HFFc6 (cell line): ENCODE measurements around the gene FKBP8. TPM values are rescaled to one million over a fixed set of nuclear protein-coding genes. Genes with fewer than 3 reads are reported as not detected.

Source experiments
- DNase-seq: peaks from one replicate; pipeline ENCODE4 v3.0.0-alpha.2; 2018
- H3K27ac Mint-ChIP-seq: 2 replicates; pipeline ENCODE4 v1.8.0; 2020; ENCODE audit warnings: mild to moderate bottlenecking, mixed read lengths
- H3K27me3 Mint-ChIP-seq: 2 replicates; pipeline ENCODE4 v1.8.0; 2021; ENCODE audit warnings: mild to moderate bottlenecking, moderate library complexity, mixed read lengths; ENCODE audit not compliant: insufficient read depth
- H3K36me3 Mint-ChIP-seq: 2 replicates; pipeline ENCODE4 v1.8.0; 2021; ENCODE audit warnings: low read depth, mixed read lengths
- H3K4me1 Mint-ChIP-seq: 2 replicates; pipeline ENCODE4 v1.8.0; 2020; ENCODE audit warnings: low read depth, mixed read lengths
- H3K4me3 Mint-ChIP-seq: 2 replicates; pipeline ENCODE4 v1.8.0; 2020; ENCODE audit warnings: mild to moderate bottlenecking, moderate library complexity, mixed read lengths
- H3K9me3 Mint-ChIP-seq: 2 replicates; pipeline ENCODE4 v1.8.0; 2020; ENCODE audit warnings: mild to moderate bottlenecking, mixed read lengths
- total RNA-seq, 6 experiments: library from RNA; stranded (reverse); fragmentation: NEBNext Ultra II Directional; extraction: Animal tissue kit (Norgen Biotek cat#: 25700); gene quantifications; 2 replicates in 1 of 6; 3 replicates in 5 of 6; pipeline ENCODE4 v1.2.3, GENCODE V29; 2021
- TF ChIP-seq, protein P1 (sequence below): fragments of 200-600 bp; sonication (generic); IDR thresholded peaks from 2 replicates; pipeline ENCODE4 v1.5.0; 2021; ENCODE audit warnings: antibody characterized with exemption, mild to moderate bottlenecking

Gene FKBP8
- total RNA-seq, 6 experiments from 2014 or later = 229 to 284 (median 241) TPM

DNA sequence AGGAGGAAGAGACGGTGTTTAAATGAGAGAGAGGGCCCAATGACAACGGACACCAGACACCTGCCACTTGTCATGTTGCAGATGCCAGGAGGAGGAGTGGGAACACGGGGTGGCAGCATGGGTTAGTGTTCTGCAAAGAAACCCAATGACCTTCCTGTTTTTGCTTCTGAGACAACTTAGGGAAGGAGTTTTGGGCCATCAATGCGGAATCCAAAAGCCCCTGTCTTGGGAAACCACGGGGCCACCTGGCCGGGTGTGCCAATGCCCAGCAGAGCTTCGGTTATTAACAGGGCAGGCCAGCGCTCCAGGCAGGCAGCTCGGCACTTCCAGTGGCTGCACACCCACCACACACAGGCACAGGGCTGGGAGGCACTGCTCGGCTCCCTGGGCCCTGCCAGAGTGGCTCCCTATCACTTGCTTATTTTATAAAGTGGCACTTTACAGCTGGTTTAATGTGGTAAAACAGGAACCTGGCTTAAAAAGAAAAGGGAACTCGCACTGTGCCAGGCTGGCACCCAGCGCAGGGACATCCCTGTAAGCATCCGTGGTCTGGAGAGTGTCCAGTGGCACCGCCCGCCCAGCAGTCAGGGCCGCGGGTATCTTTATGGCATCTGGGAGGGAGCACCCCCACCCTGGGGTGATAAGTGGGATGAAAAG lies 40.6 kb downstream of the FKBP8 start:
- DNase-seq = no peak
- TF ChIP-seq, protein P1, sequence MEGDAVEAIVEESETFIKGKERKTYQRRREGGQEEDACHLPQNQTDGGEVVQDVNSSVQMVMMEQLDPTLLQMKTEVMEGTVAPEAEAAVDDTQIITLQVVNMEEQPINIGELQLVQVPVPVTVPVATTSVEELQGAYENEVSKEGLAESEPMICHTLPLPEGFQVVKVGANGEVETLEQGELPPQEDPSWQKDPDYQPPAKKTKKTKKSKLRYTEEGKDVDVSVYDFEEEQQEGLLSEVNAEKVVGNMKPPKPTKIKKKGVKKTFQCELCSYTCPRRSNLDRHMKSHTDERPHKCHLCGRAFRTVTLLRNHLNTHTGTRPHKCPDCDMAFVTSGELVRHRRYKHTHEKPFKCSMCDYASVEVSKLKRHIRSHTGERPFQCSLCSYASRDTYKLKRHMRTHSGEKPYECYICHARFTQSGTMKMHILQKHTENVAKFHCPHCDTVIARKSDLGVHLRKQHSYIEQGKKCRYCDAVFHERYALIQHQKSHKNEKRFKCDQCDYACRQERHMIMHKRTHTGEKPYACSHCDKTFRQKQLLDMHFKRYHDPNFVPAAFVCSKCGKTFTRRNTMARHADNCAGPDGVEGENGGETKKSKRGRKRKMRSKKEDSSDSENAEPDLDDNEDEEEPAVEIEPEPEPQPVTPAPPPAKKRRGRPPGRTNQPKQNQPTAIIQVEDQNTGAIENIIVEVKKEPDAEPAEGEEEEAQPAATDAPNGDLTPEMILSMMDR = no peak
- peaks cover 1% of the 10 kb centered on the region for H3K27me3 Mint-ChIP-seq
- H3K27ac Mint-ChIP-seq = no peak overlapping the region; the same call in 1 of the 2 replicates
- H3K4me3 Mint-ChIP-seq = no peak overlapping the region
- H3K36me3 Mint-ChIP-seq = no peaks in the 10 kb centered on the region
- no peaks in the 10 kb centered on the region for H3K9me3 Mint-ChIP-seq
- peaks cover 50% of the 10 kb centered on the region for H3K4me1 Mint-ChIP-seq

DNA sequence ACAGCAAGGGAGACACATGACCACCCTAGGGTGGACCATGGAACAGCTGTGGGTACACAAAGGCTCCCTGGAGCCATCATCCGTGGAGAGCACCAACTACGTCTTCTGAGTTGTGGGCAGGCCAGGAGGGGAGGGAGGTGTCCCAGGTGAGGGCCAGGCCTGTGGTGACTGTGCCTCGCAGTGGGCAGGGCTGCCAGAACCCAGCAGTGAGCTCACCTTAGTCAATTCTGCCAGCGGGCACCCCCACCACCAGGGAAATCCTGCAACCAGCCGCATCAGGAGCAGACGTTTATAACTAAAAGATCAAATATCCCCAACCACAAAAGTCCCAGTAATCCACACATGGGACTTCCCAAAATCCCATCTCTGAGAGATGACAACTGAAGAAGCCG lies 41.1 kb downstream of the FKBP8 start:
- H3K4me3 Mint-ChIP-seq = no peak overlapping the region
- no peak for DNase-seq
- no peaks in the 10 kb centered on the region for H3K9me3 Mint-ChIP-seq
- peaks cover 47% of the 10 kb centered on the region for H3K4me1 Mint-ChIP-seq
- no peaks in the 10 kb centered on the region for H3K36me3 Mint-ChIP-seq
- H3K27ac Mint-ChIP-seq = no peak overlapping the region
- TF ChIP-seq, protein P1 = no peak
- H3K27me3 Mint-ChIP-seq = peaks cover 1% of the 10 kb centered on the region

DNA sequence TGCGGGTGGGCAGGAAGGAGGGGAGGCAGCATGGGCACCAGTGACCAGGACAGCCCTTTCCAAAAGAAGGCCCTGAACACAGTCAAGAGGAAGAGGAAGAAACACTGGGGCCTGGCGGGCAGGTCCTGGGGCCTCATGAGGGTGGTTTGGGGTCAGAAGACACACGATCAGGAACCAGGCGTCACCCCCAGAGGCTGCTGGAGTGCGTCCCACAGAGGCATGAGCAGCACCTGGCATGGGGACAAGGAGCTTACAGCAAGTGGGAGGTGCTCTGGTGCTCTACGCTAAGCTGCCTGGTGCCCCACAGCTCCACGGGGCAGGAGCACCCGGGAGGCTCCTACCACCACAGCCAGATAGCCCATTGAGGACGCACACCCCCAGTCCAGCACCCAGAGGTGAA lies 41.5 kb downstream of the FKBP8 start:
- H3K9me3 Mint-ChIP-seq = no peaks in the 10 kb centered on the region
- peaks cover 1% of the 10 kb centered on the region for H3K27me3 Mint-ChIP-seq
- no peaks in the 10 kb centered on the region for H3K36me3 Mint-ChIP-seq
- no peak overlapping the region for H3K4me3 Mint-ChIP-seq
- DNase-seq = no peak
- H3K27ac Mint-ChIP-seq = no peak overlapping the region
- TF ChIP-seq, protein P1 = no peak
- H3K4me1 Mint-ChIP-seq = peaks cover 47% of the 10 kb centered on the region

DNA sequence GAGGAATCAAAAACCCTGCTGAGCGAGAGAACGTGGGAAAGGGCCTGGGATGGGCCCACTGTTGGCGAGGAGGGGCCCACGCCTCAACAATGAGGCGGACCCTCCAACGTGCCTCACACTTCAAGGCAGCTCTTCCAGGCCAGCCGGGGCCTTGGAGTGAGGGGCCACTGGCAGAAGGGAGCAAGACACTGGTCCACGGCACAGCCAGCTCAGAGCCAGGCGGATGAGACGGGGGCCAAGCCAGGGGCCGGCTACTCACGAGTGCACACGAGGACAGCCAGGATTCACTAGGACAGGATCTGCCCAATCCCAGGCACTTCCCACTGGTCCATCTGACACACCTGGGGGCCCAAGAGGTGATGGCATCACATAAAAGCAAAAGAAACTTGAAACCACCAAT lies 42.0 kb downstream of the FKBP8 start:
- Mint-ChIP-seq H3K27me3 (peaks cover 1% of the 10 kb centered on the region), H3K4me1 (peaks cover 47% of the 10 kb centered on the region), H3K36me3 (no peaks in the 10 kb centered on the region), H3K4me3 (no peak overlapping the region), H3K9me3 (no peaks in the 10 kb centered on the region), H3K27ac (no peak overlapping the region)
- DNase-seq = no peak
- TF ChIP-seq, protein P1 = no peak

DNA sequence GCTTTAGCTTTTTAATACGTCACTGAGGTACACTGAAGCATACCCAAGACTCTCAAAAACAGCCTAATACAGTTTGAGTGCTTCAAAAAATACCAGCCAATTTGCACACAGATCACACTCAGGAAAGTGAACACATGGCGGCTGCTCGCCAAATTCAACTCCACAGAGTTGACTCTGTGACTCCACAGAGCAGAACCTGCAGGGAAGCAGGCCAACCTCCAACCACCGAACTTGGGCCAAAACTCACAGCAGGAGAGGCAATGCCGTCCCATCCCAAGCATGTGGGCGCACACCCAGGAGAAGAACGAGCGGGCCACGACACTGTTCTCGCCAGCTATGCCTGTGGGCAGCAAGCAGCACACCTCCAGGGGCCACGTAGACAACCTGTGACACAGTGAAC lies 42.6 kb downstream of the FKBP8 start:
- DNase-seq = no peak
- Mint-ChIP-seq H3K27ac (no peak overlapping the region), H3K27me3 (peaks cover 4% of the 10 kb centered on the region), H3K36me3 (no peaks in the 10 kb centered on the region), H3K4me1 (peaks cover 53% of the 10 kb centered on the region), H3K9me3 (no peaks in the 10 kb centered on the region), H3K4me3 (no peak overlapping the region)
- TF ChIP-seq, protein P1 = no peak
